22Rv1 (cell line): ENCODE results near the gene DHX35.

ENCODE experiments used
- CTCF ChIP-seq: fragments of 450-650 bp; IDR thresholded peaks from 2 replicates; pipeline ENCODE4 v1.5.1; 2017; ENCODE audit warnings: mild to moderate bottlenecking
- ZFX ChIP-seq: fragments of 450-650 bp; IDR thresholded peaks from 2 replicates; pipeline ENCODE4 v1.6.1; 2017; ENCODE audit warnings: antibody characterized with exemption, borderline replicate concordance

GRCh38 chr20:38927902-38928578, 34.1 kb upstream of the DHX35 start:
- TF ChIP-seq CTCF (no peak), ZFX (no peak)
